Neural cell (in vitro differentiated cells): Measurements from ENCODE around the gene SLC2A4RG. TPM values are rescaled to one million over a fixed set of nuclear protein-coding genes. Genes with fewer than 3 reads are reported as not detected.

Source experiments
- H2AFZ ChIP-seq: fragments of 200-600, 300-800 bp; sonication (generic), shearing (Covaris generic); 2 replicates; pipeline ENCODE4 v1.6.0; 2014; ENCODE audit warnings: low read depth, mild to moderate bottlenecking, antibody characterized with exemption, low read length, moderate library complexity
- H3F3A ChIP-seq: fragments of 200-600 bp; shearing (Covaris generic); 2 replicates; pipeline ENCODE4 v1.6.1; 2016; ENCODE audit warnings: mild to moderate bottlenecking, moderate library complexity, mixed read lengths, antibody characterized with exemption, low read length; ENCODE audit not compliant: insufficient read depth, poor library complexity, severe bottlenecking
- H3K27ac ChIP-seq: fragments of 200-600, 300-800 bp; sonication (generic), shearing (Covaris generic); 2 replicates; pipeline ENCODE4 v1.5.1; 2014; ENCODE audit warnings: mild to moderate bottlenecking, low read length, moderate library complexity
- H3K27me3 ChIP-seq: fragments of 300-800, 200-600 bp; sonication (generic), shearing (Covaris generic); 2 replicates; pipeline ENCODE4 v1.6.0; 2014; ENCODE audit warnings: mild to moderate bottlenecking, low read depth, low read length, moderate library complexity; ENCODE audit not compliant: insufficient read depth
- H3K36me3 ChIP-seq: fragments of 300-800, 200-600 bp; sonication (generic), shearing (Covaris generic); 2 replicates; pipeline ENCODE4 v1.5.1; 2014; ENCODE audit warnings: mild to moderate bottlenecking, antibody characterized with exemption, low read length, moderate library complexity; ENCODE audit not compliant: insufficient read depth
- H3K4me2 ChIP-seq: fragments of 300-800, 200-600 bp; sonication (generic), shearing (Covaris generic); 2 replicates; pipeline ENCODE4 v1.6.0; 2014; ENCODE audit warnings: mild to moderate bottlenecking, low read length
- H3K4me3 ChIP-seq: fragments of 300-800, 200-600 bp; sonication (generic), shearing (Covaris generic); 2 replicates; pipeline ENCODE4 v1.5.1; 2014; ENCODE audit warnings: mild to moderate bottlenecking, low read length, moderate library complexity
- H3K79me2 ChIP-seq: fragments of 200-600 bp; shearing (Covaris generic); replicated peaks from 2 replicates; pipeline ENCODE4 v1.6.0; 2014; ENCODE audit warnings: mild to moderate bottlenecking, low read length, moderate library complexity; ENCODE audit not compliant: insufficient read depth
- H3K9ac ChIP-seq: fragments of 300-800, 200-600 bp; sonication (generic), shearing (Covaris generic); 2 replicates; pipeline ENCODE4 v1.6.1; 2016; ENCODE audit warnings: mild to moderate bottlenecking, low read length, mixed read lengths
- H3K9me2 ChIP-seq: fragments of 200-600 bp; shearing (Covaris generic); 2 replicates; pipeline ENCODE4 v1.6.1; 2016; ENCODE audit warnings: mild to moderate bottlenecking, low read length, mixed read lengths; ENCODE audit not compliant: insufficient read depth
- H3K9me3 ChIP-seq: fragments of 200-600, 300-800 bp; sonication (generic), shearing (Covaris generic); 2 replicates; pipeline ENCODE4 v1.6.1; 2016; ENCODE audit warnings: mild to moderate bottlenecking, mixed run types, low read length, moderate library complexity, mixed read lengths
- H4K20me1 ChIP-seq: fragments of 200-600 bp; shearing (Covaris generic); 2 replicates; pipeline ENCODE4 v1.6.1; 2016; ENCODE audit warnings: mild to moderate bottlenecking, mixed run types; ENCODE audit not compliant: insufficient read depth
- EP300 ChIP-seq: fragments of 450-650 bp; conservative IDR thresholded peaks from 2 replicates; pipeline ENCODE4 v1.6.1; 2014; ENCODE audit warnings: antibody characterized with exemption, mild to moderate bottlenecking, moderate library complexity; ENCODE audit not compliant: poor library complexity, severe bottlenecking
- EZH2 ChIP-seq: fragments of 200-600, 300-800 bp; shearing (Covaris generic), sonication (generic); IDR thresholded peaks from 2 replicates; pipeline ENCODE4 v1.6.1; 2014; ENCODE audit warnings: antibody characterized with exemption, low read length, borderline replicate concordance, mild to moderate bottlenecking; ENCODE audit not compliant: insufficient read depth, poor library complexity, severe bottlenecking
- MXI1 ChIP-seq: fragments of 450-650 bp; conservative IDR thresholded peaks from 2 replicates; pipeline ENCODE4 v1.6.1; 2014; ENCODE audit warnings: antibody characterized with exemption, mild to moderate bottlenecking; ENCODE audit not compliant: poor library complexity, severe bottlenecking
- POLR2AphosphoS5 ChIP-seq: IDR thresholded peaks from 2 replicates; pipeline ENCODE4 v1.6.1; 2012
- RAD21 ChIP-seq: fragments of 450-650 bp; conservative IDR thresholded peaks from 2 replicates; pipeline ENCODE4 v1.6.1; 2014; ENCODE audit warnings: antibody characterized with exemption, mild to moderate bottlenecking, moderate library complexity
- REST ChIP-seq: IDR thresholded peaks from 2 replicates; pipeline ENCODE4 v1.6.1; 2012; ENCODE audit warnings: borderline replicate concordance
- SMC3 ChIP-seq: fragments of 450-650 bp; conservative IDR thresholded peaks from 2 replicates; pipeline ENCODE4 v1.6.1; 2014; ENCODE audit warnings: antibody characterized with exemption, mild to moderate bottlenecking, moderate library complexity; ENCODE audit not compliant: poor library complexity
- polyA plus RNA-seq: library from polyadenylated mRNA; depleted of rRNA; stranded (reverse); fragments of >200 nt; gene quantifications from 2 replicates; pipeline ENCODE4 v1.2.3, GENCODE V29; 2014
- TF ChIP-seq, protein P1 (sequence below): fragments of 450-650 bp; IDR thresholded peaks from 2 replicates; pipeline ENCODE4 v1.5.1; 2014; ENCODE audit warnings: antibody characterized with exemption, mild to moderate bottlenecking, moderate library complexity; ENCODE audit not compliant: poor library complexity, severe bottlenecking

The SLC2A4RG gene
- polyA plus RNA-seq, 1 donor from 2014 or later, result 52.1 TPM

- Histone ChIP-seq H3K79me2 (no peaks in the 10 kb centered on the region), H3K27ac (no peak overlapping the region), H3K9me3 (no peaks in the 10 kb centered on the region), H3K4me2 (no peak overlapping the region), H2AFZ (no peak overlapping the region), H3K27me3 (no peaks in the 10 kb centered on the region), H3K4me3 (no peak overlapping the region), H3K9ac (no peak overlapping the region), H3K9me2 (no peaks in the 10 kb centered on the region), H4K20me1 (no peaks in the 10 kb centered on the region), H3K36me3 (no peaks in the 10 kb centered on the region), H3F3A (no peaks in the 10 kb centered on the region)
- TF ChIP-seq, protein P1, sequence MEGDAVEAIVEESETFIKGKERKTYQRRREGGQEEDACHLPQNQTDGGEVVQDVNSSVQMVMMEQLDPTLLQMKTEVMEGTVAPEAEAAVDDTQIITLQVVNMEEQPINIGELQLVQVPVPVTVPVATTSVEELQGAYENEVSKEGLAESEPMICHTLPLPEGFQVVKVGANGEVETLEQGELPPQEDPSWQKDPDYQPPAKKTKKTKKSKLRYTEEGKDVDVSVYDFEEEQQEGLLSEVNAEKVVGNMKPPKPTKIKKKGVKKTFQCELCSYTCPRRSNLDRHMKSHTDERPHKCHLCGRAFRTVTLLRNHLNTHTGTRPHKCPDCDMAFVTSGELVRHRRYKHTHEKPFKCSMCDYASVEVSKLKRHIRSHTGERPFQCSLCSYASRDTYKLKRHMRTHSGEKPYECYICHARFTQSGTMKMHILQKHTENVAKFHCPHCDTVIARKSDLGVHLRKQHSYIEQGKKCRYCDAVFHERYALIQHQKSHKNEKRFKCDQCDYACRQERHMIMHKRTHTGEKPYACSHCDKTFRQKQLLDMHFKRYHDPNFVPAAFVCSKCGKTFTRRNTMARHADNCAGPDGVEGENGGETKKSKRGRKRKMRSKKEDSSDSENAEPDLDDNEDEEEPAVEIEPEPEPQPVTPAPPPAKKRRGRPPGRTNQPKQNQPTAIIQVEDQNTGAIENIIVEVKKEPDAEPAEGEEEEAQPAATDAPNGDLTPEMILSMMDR, result no peak
- TF ChIP-seq POLR2AphosphoS5 (no peak), RAD21 (no peak), MXI1 (no peak), REST (no peak)
These were observed 11.4 kb downstream of the SLC2A4RG start for GRCh38 chr20:63750807-63751470.

GRCh38 chr20:63751471-63752271 lies 12.1 kb downstream of the SLC2A4RG start:
- no peak for TF ChIP-seq REST
- no peak for TF ChIP-seq EP300
- no peak for TF ChIP-seq EZH2
- TF ChIP-seq SMC3, result no peak
- H3K27me3 ChIP-seq, result no peaks in the 10 kb centered on the region
- H3F3A ChIP-seq, result no peaks in the 10 kb centered on the region
- H3K36me3 ChIP-seq, result no peaks in the 10 kb centered on the region
- H3K9ac ChIP-seq, result no peak overlapping the region
- H2AFZ ChIP-seq, result no peak overlapping the region
- no peaks in the 10 kb centered on the region for H3K9me3 ChIP-seq
- no peaks in the 10 kb centered on the region for H3K9me2 ChIP-seq
- no peaks in the 10 kb centered on the region for H3K79me2 ChIP-seq
- H4K20me1 ChIP-seq, result no peaks in the 10 kb centered on the region
- no peak overlapping the region for H3K4me3 ChIP-seq
- H3K27ac ChIP-seq, result no peak overlapping the region
- H3K4me2 ChIP-seq, result no peak overlapping the region
